Stimulated activated CD4-positive, alpha-beta T cell treated with anti-CD3 and anti-CD28 coated beads, Interleukin-4, amount 100 ng/mL, for 1 hour (primary cell): Measurements from ENCODE around the gene PRAMEF1.
"Not testable (repeated sequence)": the region's sequence is repeated elsewhere in the genome, so short reads cannot be mapped to it uniquely, and the experiment has no call there.

Experiments used
- DNase-seq: peaks from one replicate; pipeline ENCODE4 v3.0.0-alpha.2; 2020

PRAMEF1 gene

GRCh38 chr1:12776801-12777557 lies 14.2 kb upstream of the PRAMEF1 start:
- no peak for DNase-seq

GRCh38 chr1:12778061-12778460 lies 13.1 kb upstream of the PRAMEF1 start:
- DNase-seq = no peak

DNA sequence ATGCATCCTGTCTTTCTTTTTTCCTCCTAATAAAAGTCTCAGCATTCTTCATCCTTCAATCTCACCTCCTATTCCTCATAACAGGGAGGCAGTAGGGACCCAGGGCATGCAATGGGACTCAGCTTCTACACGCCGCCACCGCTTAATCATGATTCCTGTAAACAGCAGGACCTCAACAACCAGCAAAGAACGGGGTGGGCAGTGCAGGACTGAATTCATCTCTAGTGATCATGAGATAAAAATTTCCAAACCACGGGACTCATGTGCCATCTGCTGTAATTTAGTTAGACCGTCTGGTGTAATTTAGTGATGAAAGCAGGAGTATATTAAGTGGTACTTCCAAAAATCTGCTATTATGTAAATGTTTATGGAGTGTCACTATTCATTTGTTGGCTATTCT lies 12.3 kb upstream of the PRAMEF1 start:
- no peak for DNase-seq

DNA sequence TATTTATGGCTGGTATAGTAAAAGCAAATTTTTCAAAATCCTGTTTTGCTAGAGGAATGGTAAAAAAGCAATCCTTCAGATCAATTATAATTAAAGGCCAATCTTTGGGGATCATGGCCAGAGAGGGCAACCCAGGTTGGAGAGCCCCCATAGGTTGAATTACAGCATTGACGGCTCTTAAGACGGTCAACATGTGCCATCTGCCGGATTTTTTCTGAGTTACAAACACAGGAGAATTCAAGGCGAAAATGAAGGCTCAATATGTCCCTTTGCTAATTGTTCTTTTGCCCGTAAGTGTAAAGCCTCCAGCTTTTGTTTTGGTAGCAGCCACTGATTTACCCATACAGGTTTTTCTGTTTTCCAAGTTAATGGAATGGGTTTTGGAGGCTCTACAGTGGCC lies 9.7 kb upstream of the PRAMEF1 start:
- DNase-seq = not testable (repeated sequence)

DNA sequence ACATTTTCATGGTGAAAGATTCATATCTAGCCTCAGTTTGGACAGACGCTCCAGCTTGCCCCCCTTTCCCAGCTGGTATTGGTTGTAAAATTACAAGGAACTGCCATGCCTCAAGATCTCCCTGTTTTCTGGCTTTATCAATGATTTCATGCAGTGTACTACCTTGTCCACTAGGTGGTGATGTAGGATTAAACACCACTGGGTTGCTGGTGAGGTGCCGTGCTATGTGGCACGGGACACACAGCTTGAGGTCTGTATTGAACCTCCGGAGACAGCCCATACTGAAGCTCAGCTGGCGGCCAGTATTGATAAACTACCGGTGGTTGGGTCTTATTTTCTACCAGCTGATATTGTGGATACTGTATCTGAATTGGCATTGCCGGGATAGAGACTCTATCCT lies 7.4 kb upstream of the PRAMEF1 start:
- DNase-seq = not testable (repeated sequence)

- not testable (repeated sequence) for DNase-seq
Observed at GRCh38 chr1:12784729-12785128, 6.5 kb upstream of the PRAMEF1 start.

DNA sequence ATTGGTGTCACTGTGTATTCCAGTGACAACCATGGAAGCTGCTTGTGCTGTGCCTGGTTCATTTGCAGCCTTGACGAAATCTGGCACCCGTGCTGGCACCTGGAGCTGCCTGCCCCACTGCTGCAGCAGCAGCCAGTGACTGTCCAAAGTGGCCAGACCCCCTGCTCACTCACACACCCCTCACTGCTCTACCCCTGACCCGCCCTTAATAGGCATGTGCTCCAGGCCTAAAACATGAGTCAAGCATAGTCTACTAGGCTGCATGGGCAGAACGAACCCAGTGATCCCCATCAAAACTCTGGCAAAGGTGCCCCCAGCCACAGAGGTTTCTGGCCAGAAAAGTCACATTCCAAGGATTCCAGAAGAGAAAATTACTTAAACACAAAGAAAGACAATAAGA lies 7.7 kb downstream of the PRAMEF1 start:
- no peak for DNase-seq

DNA sequence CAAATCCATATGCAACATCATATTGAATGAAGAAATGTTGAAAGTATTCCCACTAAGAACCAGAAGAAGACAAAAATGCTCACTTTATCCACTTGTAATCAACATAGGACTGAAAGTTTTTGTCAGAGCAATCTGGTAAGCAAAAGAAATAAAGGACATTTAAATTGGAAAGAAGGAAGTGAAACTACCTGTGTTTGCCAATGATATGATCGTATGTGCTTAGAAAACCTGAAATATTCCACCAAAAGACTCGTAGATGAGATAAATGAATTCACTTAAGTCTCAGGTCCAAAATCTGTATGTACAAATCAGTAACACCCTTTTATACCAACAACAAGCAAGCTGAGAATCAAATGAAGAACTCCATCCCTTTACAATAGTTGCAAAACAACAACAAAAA lies 8.5 kb downstream of the PRAMEF1 start:
- no peak for DNase-seq

DNA sequence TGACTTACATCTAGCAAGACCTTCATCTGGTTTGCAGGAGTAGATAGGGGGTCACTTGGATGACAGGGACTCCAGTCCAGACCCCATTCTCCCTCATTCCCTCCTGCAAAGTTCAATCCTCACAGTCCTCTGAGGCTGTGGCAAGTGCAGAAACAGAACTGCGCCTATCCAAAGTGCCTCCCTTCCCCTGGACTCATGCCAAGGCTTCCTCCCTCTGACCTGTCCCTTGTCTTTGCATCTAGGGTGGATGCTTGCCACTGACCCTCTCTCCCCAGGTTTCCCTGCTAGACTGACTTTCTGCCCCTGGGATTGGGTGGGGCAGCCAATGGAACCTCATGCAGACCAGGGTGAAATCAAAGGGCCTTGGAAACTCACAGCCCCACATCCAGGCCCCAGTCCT lies 18.7 kb downstream of the PRAMEF1 start:
- no peak for DNase-seq

GRCh38 chr1:12810691-12811408 lies 19.7 kb downstream of the PRAMEF1 start:
- DNase-seq = no peak

DNA sequence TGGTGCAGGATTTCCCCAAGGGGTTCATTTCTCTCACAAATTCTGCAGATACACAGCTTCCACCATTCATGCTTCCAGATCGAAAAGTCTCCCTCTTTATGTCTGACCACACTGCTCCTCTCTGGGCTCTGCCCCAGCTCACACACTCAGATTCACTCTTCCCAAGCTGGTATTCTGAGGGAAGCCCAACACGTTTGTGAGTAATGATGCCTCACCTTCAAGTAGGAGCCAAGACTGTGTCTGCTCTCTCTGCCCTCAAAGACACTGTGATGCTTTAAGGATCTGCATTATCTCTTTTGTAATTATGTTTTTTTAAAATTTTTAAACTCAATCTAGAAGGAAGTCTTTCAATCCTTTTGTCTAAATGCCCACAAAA lies 20.2 kb downstream of the PRAMEF1 start:
- no peak for DNase-seq

GRCh38 chr1:12819061-12819460 lies 27.9 kb downstream of the PRAMEF1 start:
- not testable (repeated sequence) for DNase-seq

- DNase-seq = not testable (repeated sequence)
Observed at GRCh38 chr1:12831310-12831709, 40.1 kb downstream of the PRAMEF1 start, which contains the start of gene PRAMEF11. PRAMEF11 (minus strand) TSS chr1:12831410; CDS start chr1:12828789, 2,621 bp downstream.

- DNase-seq = not testable (repeated sequence)
Observed at GRCh38 chr1:12833251-12833650, 42.1 kb downstream of the PRAMEF1 start.
